HepG2 (cell line): ENCODE data around the gene RFXAP. TPM values are rescaled to one million over a fixed set of nuclear protein-coding genes. Genes with fewer than 3 reads are reported as not detected.

Experiments
- ATAC-seq: fragments of 200-7000 bp; cut with Tn5 transposase; 3 replicates; pipeline ENCODE4 v1.9.1; 2020; ENCODE audit warnings: mild to moderate bottlenecking, moderate library complexity
- BruUV-seq: library from RNA; stranded (reverse); fragments of 400-500 nt; replicated peaks from 2 replicates; lab custom pipeline; 2021; lab: Mats Ljungman, UMichigan
- CTCF ChIA-PET: fragments of 300-600 bp; formaldehyde crosslinking; extraction: SDS; loops from one replicate; lab custom pipeline; 2021; ENCODE audit warnings: low total read pairs, inconsistent platforms, low intra/inter-chr PET ratio; lab: Yijun Ruan, JAX
- POLR2A ChIA-PET: fragments of 350-600 bp; sonication (Branson Sonifier 250); formaldehyde crosslinking; loops from one replicate; lab custom pipeline; 2020; ENCODE audit warnings: antibody characterized with exemption, inconsistent platforms; lab: Yijun Ruan, JAX
- DNase-seq: peaks from one replicate; pipeline ENCODE4 v3.0.0-alpha.2; 2015; ENCODE audit warnings: low spot score
- FAIRE-seq: peaks from 3 replicates; lab custom pipeline; 2011; peaks lifted over from hg19 to GRCh38; lab: Jason Lieb, UNC
- H2AFZ ChIP-seq: one replicate; pipeline ENCODE4 v1.6.1; 2011; ENCODE audit warnings: low read length, inconsistent platforms
- H3K27ac ChIP-seq: fragments of 300-600 bp; 3 replicates; pipeline ENCODE4 v1.8.0; 2011; ENCODE audit warnings: mixed run types, mild to moderate bottlenecking, mixed read lengths, low read length, inconsistent platforms; ENCODE audit not compliant: insufficient read depth; ENCODE audit errors: extremely low read length
- H3K27me3 ChIP-seq, 2 experiments: fragments of 200-600 bp in 1 of 2; 2 replicates in 1 of 2; 3 replicates in 1 of 2; pipeline versions ENCODE4 v1.6.0 to v1.8.0; 2011; ENCODE audit warnings: low read length in 2 of 2, mild to moderate bottlenecking in 2 of 2, moderate library complexity in 2 of 2, inconsistent platforms in 1 of 2; ENCODE audit not compliant: insufficient read depth in 2 of 2, control insufficient read depth in 1 of 2
- H3K36me3 ChIP-seq, 2 experiments: fragments of 200-600 bp in 1 of 2; replicated peaks in 1 of 2; 2 replicates in 1 of 2; 3 replicates in 1 of 2; pipeline versions ENCODE4 v1.5.1 to v1.8.0; 2011; ENCODE audit warnings: low read length in 2 of 2, inconsistent platforms in 1 of 2; ENCODE audit not compliant: insufficient read depth in 2 of 2, control insufficient read depth in 1 of 2
- H3K4me1 ChIP-seq: 2 replicates; pipeline ENCODE4 v1.5.1; 2012; ENCODE audit warnings: low read length, inconsistent platforms; ENCODE audit not compliant: insufficient read depth
- H3K4me2 ChIP-seq: 2 replicates; pipeline ENCODE4 v1.6.0; 2011; ENCODE audit warnings: low read depth, low read length, inconsistent platforms
- H3K4me3 ChIP-seq, 3 experiments: fragments of 200-600 bp in 1 of 3; sonication (generic), shearing (Covaris generic) in 1 of 3; replicated peaks in 1 of 3; 2 replicates each; pipeline ENCODE4 v1.5.1; 2011 to 2016; ENCODE audit warnings: low read length in 3 of 3, inconsistent platforms in 2 of 3, low read depth in 2 of 3, mild to moderate bottlenecking in 2 of 3, control low read depth in 1 of 3, mixed read lengths in 1 of 3; ENCODE audit not compliant: insufficient read depth in 1 of 3
- H3K79me2 ChIP-seq: one replicate; pipeline ENCODE4 v1.6.1; 2011; ENCODE audit warnings: low read length, inconsistent platforms; ENCODE audit not compliant: insufficient read depth
- H3K9ac ChIP-seq: 2 replicates; pipeline ENCODE4 v1.6.0; 2011; ENCODE audit warnings: mild to moderate bottlenecking, low read depth, low read length, inconsistent platforms; ENCODE audit not compliant: insufficient read depth
- H3K9me3 ChIP-seq: 2 replicates; pipeline ENCODE4 v1.5.1; 2012; ENCODE audit warnings: mild to moderate bottlenecking, low read length
- H4K20me1 ChIP-seq: 2 replicates; pipeline ENCODE4 v1.6.0; 2011; ENCODE audit warnings: inconsistent platforms, mild to moderate bottlenecking, low read length, moderate library complexity; ENCODE audit not compliant: insufficient read depth
- ETV5 ChIP-seq: IDR thresholded peaks from 2 replicates; pipeline ENCODE4 v1.6.1; 2018; ENCODE audit warnings: missing biosample characterization, missing genetic modification reagents, inconsistent platforms, borderline replicate concordance
- HNRNPH1 ChIP-seq: fragments of 200-400 bp; formaldehyde crosslinking; optimal IDR thresholded peaks from 2 replicates; pipeline ENCODE3; 2017; ENCODE audit warnings: mild to moderate bottlenecking, low read depth, low read length
- IKZF5 ChIP-seq: IDR thresholded peaks from 2 replicates; pipeline ENCODE4 v1.6.1; 2018; ENCODE audit warnings: missing genetic modification reagents, mild to moderate bottlenecking, missing compliant biosample characterization
- JUN ChIP-seq: sonication (generic); formaldehyde crosslinking; IDR thresholded peaks from 2 replicates; pipeline ENCODE4 v1.4.0; 2020; ENCODE audit warnings: mild to moderate bottlenecking, missing genetic modification reagents
- MEIS1 ChIP-seq: sonication (generic); formaldehyde crosslinking; IDR thresholded peaks from 2 replicates; pipeline ENCODE4 v1.9.0; 2021; ENCODE audit warnings: mild to moderate bottlenecking, missing genetic modification reagents, moderate library complexity, borderline replicate concordance
- MTF2 ChIP-seq: sonication (generic); formaldehyde crosslinking; IDR thresholded peaks from 2 replicates; pipeline ENCODE4 v1.5.0; 2020; ENCODE audit warnings: missing genetic modification reagents, borderline replicate concordance
- NR2C2 ChIP-seq: sonication (generic); formaldehyde crosslinking; IDR thresholded peaks from 2 replicates; pipeline ENCODE4 v1.4.0; 2020; ENCODE audit warnings: missing genetic modification reagents, mild to moderate bottlenecking, moderate library complexity, borderline replicate concordance
- SALL1 ChIP-seq: sonication (generic); formaldehyde crosslinking; IDR thresholded peaks from 2 replicates; pipeline ENCODE4 v1.8.0; 2022; ENCODE audit warnings: mild to moderate bottlenecking, missing genetic modification reagents
- SAP130 ChIP-seq: IDR thresholded peaks from 2 replicates; pipeline ENCODE4 v1.6.1; 2016; ENCODE audit warnings: low read depth
- XBP1 ChIP-seq: sonication (generic); formaldehyde crosslinking; IDR thresholded peaks from 2 replicates; pipeline ENCODE4 v1.5.0; 2020; ENCODE audit warnings: missing genetic modification reagents
- ZBTB1 ChIP-seq: sonication (generic); formaldehyde crosslinking; IDR thresholded peaks from 2 replicates; pipeline ENCODE4 v1.4.0; 2020; ENCODE audit warnings: missing genetic modification reagents, borderline replicate concordance
- ZBTB26 ChIP-seq: IDR thresholded peaks from 2 replicates; pipeline ENCODE4 v1.6.1; 2016; ENCODE audit warnings: missing compliant biosample characterization, missing genetic modification reagents, borderline replicate concordance
- ZFP41 ChIP-seq: sonication (generic); formaldehyde crosslinking; IDR thresholded peaks from 2 replicates; pipeline ENCODE4 v1.4.0; 2020; ENCODE audit warnings: mild to moderate bottlenecking, missing genetic modification reagents, borderline replicate concordance
- ZNF20 ChIP-seq: sonication (generic); formaldehyde crosslinking; IDR thresholded peaks from 2 replicates; pipeline ENCODE4 v1.4.0; 2020; ENCODE audit warnings: mild to moderate bottlenecking, moderate library complexity, missing genetic modification reagents
- ZNF235 ChIP-seq: sonication (generic); formaldehyde crosslinking; IDR thresholded peaks from 2 replicates; pipeline ENCODE4 v1.8.1; 2023; ENCODE audit warnings: mild to moderate bottlenecking, missing genetic modification reagents, borderline replicate concordance
- ZNF337 ChIP-seq: sonication (generic); formaldehyde crosslinking; IDR thresholded peaks from 2 replicates; pipeline ENCODE4 v1.5.1; 2020; ENCODE audit warnings: missing genetic modification reagents, low read depth, mild to moderate bottlenecking, borderline replicate concordance
- ZNF530 ChIP-seq: sonication (generic); formaldehyde crosslinking; IDR thresholded peaks from 2 replicates; pipeline ENCODE4 v1.5.0; 2020; ENCODE audit warnings: low read depth, mild to moderate bottlenecking, missing genetic modification reagents
- ZNF883 ChIP-seq: sonication (generic); formaldehyde crosslinking; IDR thresholded peaks from 2 replicates; pipeline ENCODE4 v1.5.1; 2020; ENCODE audit warnings: mild to moderate bottlenecking, missing genetic modification reagents; ENCODE audit errors: not compliant biosample characterization
- WGBS: methylation state at CpG from one replicate; pipeline ENCODE4 v1.1.6; 2017; ENCODE audit warnings: low lambda C conversion rate; 5-methylcytosine and 5-hydroxymethylcytosine counted together
- in situ Hi-C: cut with HindIII; loops from 2 replicates; pipeline ENCODE4 v1.10.0; 2017; ENCODE audit warnings: low pct_unique_long_range_greater_than_20kb; ENCODE audit not compliant: extremely low pct_ligation_motif_present
- intact Hi-C: fragments of 100-400 bp; cut with micrococcal nuclease; formaldehyde crosslinking; loops from one replicate; pipeline ENCODE4 v1.10.0; 2022; ENCODE audit not compliant: unreplicated experiment
- polyA plus RNA-seq, 8 experiments: library from polyadenylated mRNA; depleted of rRNA in 3 of 8; stranded (reverse) in 7 of 8; unstranded in 1 of 8; fragments of >200 nt; fragmentation: Illumina TruSeq in 4 of 8; extraction: Trizol in 4 of 8; gene quantifications; 2 replicates each; pipeline versions ENCODE4 v1.2.1 to v1.2.3, GENCODE V29; 2011 to 2016; ENCODE audit warnings: low read depth in 4 of 8, missing spikeins in 1 of 8, mixed read lengths in 1 of 8; ENCODE audit not compliant: insufficient read depth in 1 of 8
- total RNA-seq, 5 experiments: library from RNA; depleted of rRNA; stranded (reverse); fragments of >200 nt; fragmentation: Illumina TruSeq; extraction: Trizol; gene quantifications; 2 replicates each; pipeline ENCODE4 v1.2.3, GENCODE V29; 2016; ENCODE audit warnings: low read depth in 1 of 5

The RFXAP gene
- total and polyA plus RNA-seq, 2 of the 13 experiments (the other 11 are each of a cell fraction or from before 2014, with no cell fraction given), result 1.8 to 7.9 TPM

GRCh38 chr13:36862722-36863121 is 43.7 kb downstream of the RFXAP start:
- no peak overlapping the region for H2AFZ ChIP-seq
- H3K4me3 ChIP-seq, result no peak overlapping the region
- intact Hi-C loops (no loop called here), in situ Hi-C loops (no loop called here)
- ChIA-PET POLR2A (no interaction called here), CTCF (no interaction called here)
- peaks cover 3 to 35% of the 10 kb centered on the region in 2 experiments; a peak in 4 of 5 replicates for H3K36me3 ChIP-seq
- 95% methylated on average over 7 of the region's 7 CpGs for WGBS
- no peak overlapping the region for H3K9ac ChIP-seq
- no peaks in the 10 kb centered on the region for H3K27me3 ChIP-seq
- no peak overlapping the region for H3K27ac ChIP-seq
- no peak overlapping the region for H3K4me2 ChIP-seq
- FAIRE-seq (no peak), DNase-seq (no peak)
- no TSS peak for BruUV-seq
- no peaks in the 10 kb centered on the region for H3K9me3 ChIP-seq
- no peak for TF ChIP-seq ZFP41
- TF ChIP-seq HNRNPH1, result no peak
- no peak for TF ChIP-seq XBP1 (CRISPR knock-in tag)
- no peak for TF ChIP-seq ZBTB26
- no peak for TF ChIP-seq ZNF883 (CRISPR knock-in tag)
- TF ChIP-seq ZNF530 (CRISPR knock-in tag), result no peak
- TF ChIP-seq ZNF20 (CRISPR knock-in tag), result no peak
- no peak for TF ChIP-seq SAP130 (CRISPR knock-in tag)
- TF ChIP-seq NR2C2 (CRISPR knock-in tag), result no peak
- no peak for TF ChIP-seq ZBTB1 (CRISPR knock-in tag)
- no peak for TF ChIP-seq ETV5 (CRISPR knock-in tag)
- TF ChIP-seq ZNF235 (CRISPR knock-in tag), result no peak
- TF ChIP-seq SALL1 (CRISPR knock-in tag), result no peak
- TF ChIP-seq JUN (CRISPR knock-in tag), result no peak
- no peak for TF ChIP-seq MTF2 (CRISPR knock-in tag)
- TF ChIP-seq MEIS1 (CRISPR knock-in tag), result no peak
- no peak for TF ChIP-seq ZNF337 (CRISPR knock-in tag)
- TF ChIP-seq IKZF5 (CRISPR knock-in tag), result no peak
- TF ChIP-seq, all 625 proteins: peak for 0
- H3K79me2 ChIP-seq, result no peaks in the 10 kb centered on the region
- no peak for ATAC-seq
- H4K20me1 ChIP-seq, result no peaks in the 10 kb centered on the region
- H3K4me1 ChIP-seq, result peaks cover 19% of the 10 kb centered on the region
